GM23248 (cell line): ENCODE data around the gene SLC25A45. TPM values are rescaled to one million over a fixed set of nuclear protein-coding genes. Genes with fewer than 3 reads are reported as not detected.

ENCODE experiments used
- DNase-seq: peaks from one replicate; pipeline ENCODE4 v3.0.0-alpha.2; 2015
- H2AFZ ChIP-seq: fragments of 200-600 bp; sonication (generic); 2 replicates; pipeline ENCODE4 v1.6.1; 2016; ENCODE audit warnings: antibody characterized with exemption
- H3F3A ChIP-seq: fragments of 200-600 bp; sonication (generic); 2 replicates; pipeline ENCODE4 v1.6.1; 2016; ENCODE audit warnings: mild to moderate bottlenecking, antibody characterized with exemption, mixed run types; ENCODE audit not compliant: insufficient read depth
- H3K27ac ChIP-seq: fragments of 200-600 bp; sonication (generic); 2 replicates; pipeline ENCODE4 v1.5.1; 2016; ENCODE audit warnings: mild to moderate bottlenecking
- H3K27me3 ChIP-seq: fragments of 200-600 bp; sonication (generic); replicated peaks from 2 replicates; pipeline ENCODE4 v1.6.1; 2016; ENCODE audit warnings: mild to moderate bottlenecking; ENCODE audit not compliant: insufficient read depth
- H3K36me3 ChIP-seq: fragments of 200-600 bp; sonication (generic); 2 replicates; pipeline ENCODE4 v1.6.1; 2016; ENCODE audit warnings: low read depth, mild to moderate bottlenecking
- H3K4me1 ChIP-seq: fragments of 200-600 bp; sonication (generic); 2 replicates; pipeline ENCODE4 v1.6.1; 2016; ENCODE audit warnings: mild to moderate bottlenecking; ENCODE audit not compliant: insufficient read depth
- H3K4me2 ChIP-seq: fragments of 200-600 bp; sonication (generic); one replicate; pipeline ENCODE4 v1.6.1; 2016; ENCODE audit warnings: mild to moderate bottlenecking; ENCODE audit not compliant: unreplicated experiment
- H3K4me3 ChIP-seq: fragments of 200-600 bp; sonication (generic); 2 replicates; pipeline ENCODE4 v1.5.1; 2016; ENCODE audit warnings: mild to moderate bottlenecking
- H3K79me2 ChIP-seq: fragments of 200-600 bp; sonication (generic); 2 replicates; pipeline ENCODE4 v1.6.1; 2016; ENCODE audit warnings: mild to moderate bottlenecking; ENCODE audit not compliant: insufficient read depth
- H3K9ac ChIP-seq: fragments of 200-600 bp; sonication (generic); 2 replicates; pipeline ENCODE4 v1.6.1; 2016; ENCODE audit warnings: mild to moderate bottlenecking
- H3K9me2 ChIP-seq: fragments of 200-600 bp; sonication (generic); 2 replicates; pipeline ENCODE4 v1.6.1; 2016; ENCODE audit warnings: mixed run types, mild to moderate bottlenecking, moderate library complexity; ENCODE audit not compliant: insufficient read depth
- H3K9me3 ChIP-seq: fragments of 200-600 bp; sonication (generic); one replicate; pipeline ENCODE4 v1.6.1; 2017; ENCODE audit warnings: low read depth
- H4K20me1 ChIP-seq: fragments of 200-600 bp; sonication (generic); 2 replicates; pipeline ENCODE4 v1.6.0; 2016; ENCODE audit not compliant: insufficient read depth
- EZH2 ChIP-seq: fragments of 200-600 bp; sonication (generic); IDR thresholded peaks from 2 replicates; pipeline ENCODE4 v1.6.1; 2018; ENCODE audit warnings: antibody characterized with exemption, mild to moderate bottlenecking; ENCODE audit not compliant: insufficient read depth, poor library complexity, severe bottlenecking
- EZH2phosphoT487 ChIP-seq: fragments of 200-600 bp; sonication (generic); IDR thresholded peaks from 2 replicates; pipeline ENCODE4 v1.6.1; 2018; ENCODE audit warnings: antibody characterized with exemption, moderate library complexity, mild to moderate bottlenecking, low read depth; ENCODE audit not compliant: insufficient read depth
- WGBS, 2 experiments: methylation state at CpG; one replicate each; pipeline ENCODE4 v1.1.6; 2015 to 2017; ENCODE audit warnings: low lambda C conversion rate in 2 of 2, low coverage in 1 of 2; ENCODE audit errors: missing lambda C conversion rate in 2 of 2; 5-methylcytosine and 5-hydroxymethylcytosine counted together
- in situ Hi-C: fragments of 300-500 bp; cut with MboI; formaldehyde crosslinking; loops from 2 replicates; pipeline ENCODE4 v1.15.0; 2020
- polyA plus RNA-seq: library from polyadenylated mRNA; unstranded; fragments of >200 nt; fragmentation: Nextera tagmentation; extraction: Ambion mirVana; gene quantifications from 2 replicates; pipeline ENCODE4 v1.2.1, GENCODE V29; 2016
- total RNA-seq: library from RNA; depleted of rRNA; stranded (reverse); fragments of >200 nt; shearing (Covaris generic); gene quantifications from 2 replicates; pipeline ENCODE4 v1.2.3, GENCODE V29; 2014

Gene SLC25A45
- total and polyA plus RNA-seq, 2 experiments from 2014 or later: 3.6 to 3.9 TPM

DNA sequence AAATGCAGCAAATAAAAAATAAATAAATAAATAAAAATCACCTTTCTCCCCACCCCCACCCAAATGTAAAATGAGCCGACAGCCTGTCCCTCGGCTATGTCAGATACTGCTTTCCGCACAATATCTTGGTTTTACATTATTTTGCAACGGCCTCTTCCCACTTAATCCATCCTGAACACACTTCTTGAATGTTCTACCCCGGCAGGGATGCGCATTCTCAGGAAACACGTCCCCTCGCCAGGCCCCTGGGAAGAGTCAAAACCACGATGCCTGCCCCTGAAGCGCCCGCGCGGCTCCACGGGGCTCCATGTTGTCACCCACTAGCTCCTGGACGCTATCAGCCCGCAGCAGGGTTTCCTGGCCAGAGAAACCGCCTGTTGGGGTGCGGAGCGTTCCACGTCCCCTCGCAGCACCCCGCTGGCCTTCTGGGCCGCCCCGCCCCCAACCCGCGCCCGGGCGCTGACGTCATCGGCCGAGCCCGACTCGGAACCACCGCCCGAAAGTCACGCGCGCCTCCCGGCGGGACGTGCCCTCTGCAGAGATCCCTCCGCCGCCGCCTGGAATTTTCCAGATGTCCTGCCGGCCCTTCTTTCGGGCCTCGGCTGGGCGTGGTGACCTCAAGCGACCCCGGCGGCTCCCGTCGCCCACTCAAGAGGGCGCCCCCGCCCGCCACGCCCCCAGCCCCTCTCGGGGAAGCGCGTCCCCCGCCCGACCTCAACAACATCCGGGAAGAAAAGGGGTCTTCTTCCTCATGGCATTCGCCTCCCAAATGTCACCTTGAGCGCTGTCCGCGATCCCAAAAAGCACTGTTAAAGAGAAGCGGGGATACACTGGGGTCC is 39.6 kb upstream of the SLC25A45 start:
- H3K9ac ChIP-seq: peak overlapping the region; percentile 100
- no peaks in the 10 kb centered on the region for H3K9me3 ChIP-seq
- H3K4me3 ChIP-seq: peak overlapping the region; percentile 93
- TF ChIP-seq EZH2: no peak
- TF ChIP-seq EZH2phosphoT487: no peak
- WGBS, 2 experiments: 0 to 1% methylated on average over 53 to 61 of the region's 68 CpGs
- no peak overlapping the region for H2AFZ ChIP-seq
- peak; percentile 99 for DNase-seq
- no peaks in the 10 kb centered on the region for H3K9me2 ChIP-seq
- H3F3A ChIP-seq: peaks cover 69% of the 10 kb centered on the region
- peaks cover 42% of the 10 kb centered on the region for H3K4me1 ChIP-seq
- peak overlapping the region; percentile 100 for H3K27ac ChIP-seq
- H3K4me2 ChIP-seq: peak overlapping the region; percentile 97
- no peaks in the 10 kb centered on the region for H3K27me3 ChIP-seq
- H4K20me1 ChIP-seq: peaks cover 36% of the 10 kb centered on the region
- in situ Hi-C loops: no loop called here
- H3K79me2 ChIP-seq: peaks cover 86% of the 10 kb centered on the region
- peaks cover 42% of the 10 kb centered on the region for H3K36me3 ChIP-seq

DNA sequence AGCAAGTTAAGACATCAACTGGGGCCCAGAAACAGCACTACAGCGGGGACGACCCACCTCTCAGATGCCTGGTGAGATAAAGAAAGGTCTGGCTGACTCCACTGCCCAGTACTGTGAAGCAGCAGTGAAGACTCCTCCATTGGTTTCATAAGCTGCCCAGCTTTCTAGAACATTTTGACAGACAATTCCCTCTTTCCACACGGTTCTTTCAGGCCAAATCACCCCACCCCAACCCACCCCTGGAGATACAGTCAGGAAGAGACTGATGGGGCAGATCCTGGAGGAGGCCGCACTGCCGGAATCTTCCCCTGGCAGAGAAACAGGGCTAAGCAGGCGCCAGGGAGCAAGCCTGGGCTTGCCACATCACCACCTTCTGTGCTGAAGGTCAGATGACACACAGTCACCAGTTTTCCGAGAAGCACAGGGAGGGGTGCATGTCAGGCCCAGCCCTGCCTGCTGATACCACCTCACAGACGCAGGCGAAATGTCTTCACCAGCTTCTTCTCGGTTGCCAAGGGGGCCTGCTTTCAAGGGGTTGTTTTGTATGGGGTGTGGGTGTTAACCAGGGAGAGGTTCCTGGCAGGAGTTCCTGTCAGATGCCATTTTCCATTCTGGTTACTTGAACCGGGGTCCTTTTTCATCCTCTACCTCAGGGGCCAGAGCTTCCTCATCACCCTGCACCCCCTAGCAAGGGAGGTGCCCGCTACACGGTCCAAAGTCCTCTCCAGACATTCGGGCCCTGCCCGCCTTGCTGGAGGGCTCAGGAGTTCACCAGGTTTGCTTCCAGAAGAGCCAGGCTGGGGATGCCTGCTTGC is 38.7 kb upstream of the SLC25A45 start:
- peak; percentile 99 for DNase-seq
- H3F3A ChIP-seq: peaks cover 62% of the 10 kb centered on the region
- H3K9me3 ChIP-seq: no peaks in the 10 kb centered on the region
- WGBS, 2 experiments: 1 to 3% methylated on average over 14 to 15 of the region's 15 CpGs
- H4K20me1 ChIP-seq: peaks cover 28% of the 10 kb centered on the region
- H3K4me3 ChIP-seq: peak overlapping the region; percentile 93
- 0 out of 2 replicates have a peak, but pooled peaks have one; percentile 37 for TF ChIP-seq EZH2phosphoT487
- TF ChIP-seq EZH2: no peak
- in situ Hi-C loops: no loop called here
- H3K27ac ChIP-seq: peak overlapping the region; percentile 100
- H3K9me2 ChIP-seq: no peaks in the 10 kb centered on the region
- peak overlapping the region; percentile 100 for H3K9ac ChIP-seq
- H3K79me2 ChIP-seq: peaks cover 84% of the 10 kb centered on the region
- H2AFZ ChIP-seq: no peak overlapping the region
- H3K36me3 ChIP-seq: peaks cover 34% of the 10 kb centered on the region
- peak overlapping the region; percentile 97 for H3K4me2 ChIP-seq
- peaks cover 47% of the 10 kb centered on the region for H3K4me1 ChIP-seq
- no peaks in the 10 kb centered on the region for H3K27me3 ChIP-seq

DNA sequence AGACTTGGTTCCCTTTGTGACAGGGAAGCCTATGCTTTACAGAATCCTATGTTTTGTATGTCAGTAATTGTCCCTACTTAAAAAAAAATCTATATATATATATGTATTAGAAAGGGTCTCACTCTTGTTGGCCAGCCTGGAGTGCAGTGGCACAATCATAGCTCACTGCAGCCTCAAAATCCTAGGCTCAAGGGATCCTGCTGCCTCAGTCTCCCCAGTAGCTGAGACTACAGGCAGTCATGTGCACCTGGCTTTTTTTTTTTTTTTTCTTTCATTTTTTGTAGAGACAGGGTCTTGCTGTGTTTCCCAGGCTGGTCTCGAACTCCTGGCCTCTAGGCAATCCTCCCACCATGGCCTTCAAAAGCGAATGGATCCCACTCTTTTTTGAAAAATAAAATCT is 38.1 kb upstream of the SLC25A45 start:
- H3K4me3 ChIP-seq: peak overlapping the region; percentile 65
- no peaks in the 10 kb centered on the region for H3K9me2 ChIP-seq
- no peaks in the 10 kb centered on the region for H3K9me3 ChIP-seq
- 6 to 7% methylated on average over 2 of the region's 2 CpGs for WGBS, 2 experiments
- peaks cover 21% of the 10 kb centered on the region for H4K20me1 ChIP-seq
- no peaks in the 10 kb centered on the region for H3K27me3 ChIP-seq
- TF ChIP-seq EZH2: no peak
- no peak for TF ChIP-seq EZH2phosphoT487
- peak overlapping the region; percentile 100 for H3K27ac ChIP-seq
- H3K4me2 ChIP-seq: peak overlapping the region; percentile 96
- in situ Hi-C loops: no loop called here
- H3F3A ChIP-seq: peaks cover 60% of the 10 kb centered on the region
- peaks cover 84% of the 10 kb centered on the region for H3K79me2 ChIP-seq
- peaks cover 27% of the 10 kb centered on the region for H3K36me3 ChIP-seq
- no peak for DNase-seq
- H3K9ac ChIP-seq: peak overlapping the region; percentile 100
- no peak overlapping the region for H2AFZ ChIP-seq
- H3K4me1 ChIP-seq: peaks cover 47% of the 10 kb centered on the region

DNA sequence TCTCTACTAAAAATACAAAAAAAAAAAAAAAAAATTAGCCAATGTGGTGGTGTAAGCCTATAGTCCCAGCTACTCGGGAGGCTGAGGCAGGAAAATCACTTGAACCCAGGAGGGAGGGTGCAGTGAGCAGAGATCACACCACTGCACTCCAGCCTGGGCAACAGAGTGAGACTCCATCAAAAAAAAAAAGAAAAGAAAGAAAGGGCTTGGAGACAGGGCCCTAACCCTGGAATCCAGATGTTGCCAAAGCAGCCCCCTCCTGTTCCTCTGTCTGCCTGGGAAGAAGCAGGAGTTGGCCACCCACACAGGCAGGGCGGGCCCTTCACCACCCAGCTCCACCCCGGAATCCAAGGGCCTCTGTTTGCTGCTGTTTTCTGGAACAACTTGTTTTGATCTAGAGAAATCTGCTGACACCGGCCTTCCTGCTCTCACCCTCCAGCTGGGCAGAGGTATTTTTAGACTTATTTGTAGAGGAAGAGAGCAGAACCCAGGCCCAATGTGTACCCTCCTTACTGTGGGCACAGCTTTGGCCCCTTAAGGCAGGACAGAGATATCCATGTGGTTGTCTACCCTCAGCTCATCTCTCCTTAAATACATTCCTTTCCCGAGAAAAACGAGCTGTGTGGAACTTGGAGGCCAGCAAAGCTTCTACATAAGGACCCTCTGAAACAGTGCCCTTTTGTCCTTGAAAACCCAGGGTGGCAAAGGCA is 37.5 kb upstream of the SLC25A45 start:
- Histone ChIP-seq H3K27ac (peak overlapping the region; percentile 100), H4K20me1 (peaks cover 15% of the 10 kb centered on the region), H3F3A (peaks cover 60% of the 10 kb centered on the region), H2AFZ (no peak overlapping the region), H3K9me2 (no peaks in the 10 kb centered on the region), H3K4me1 (peaks cover 47% of the 10 kb centered on the region), H3K79me2 (peaks cover 84% of the 10 kb centered on the region), H3K9ac (peak overlapping the region; percentile 100), H3K27me3 (no peaks in the 10 kb centered on the region), H3K9me3 (no peaks in the 10 kb centered on the region), H3K36me3 (peaks cover 21% of the 10 kb centered on the region), H3K4me3 (peak overlapping the region; percentile 65), H3K4me2 (peak overlapping the region; percentile 96)
- DNase-seq: peak; percentile 96
- TF ChIP-seq EZH2 (no peak), EZH2phosphoT487 (no peak)
- in situ Hi-C loops: no loop called here
- WGBS, 2 experiments: 0 to 5% methylated on average over 6 of the region's 6 CpGs
